Aorta (tissue), 4 donors: ENCODE data around the gene DOK1. TPM values are rescaled to one million over a fixed set of nuclear protein-coding genes. Genes with fewer than 3 reads are reported as not detected.

Experiments used
- polyA plus RNA-seq, 2 donors: library from polyadenylated mRNA; stranded (reverse); fragments of 200-250 nt; gene quantifications; one replicate each; pipeline ENCODE4 v1.2.3, GENCODE V29; 2013
- total RNA-seq, 2 donors: library from RNA; stranded (reverse); fragmentation: NEBNext Ultra II Directional; extraction: Animal tissue kit (Norgen Biotek cat#: 25700); gene quantifications; one replicate each; pipeline ENCODE4 v1.2.1, GENCODE V29; 2021
- donor health status: healthy with polysubstance abuse.
- donor health status: Bipolar disorder and iron deficiency.
- donor health status: DM: no; HTN: no; CAD: no.
- donor health status: DM: yes; HTN: yes; CAD: no.

DOK1 gene
- total and polyA plus RNA-seq, 4 donors, result 14.9 to 19.6 (median 17.3) TPM

Other genes with a start within 250 kb of the DOK1 start
- gene SLC4A5, start 211.3 kb upstream of the DOK1 start, total RNA-seq, result 1 to 10 TPM; 6.2 to 7.3 TPM
- 1 to 10 TPM in 1 of 2 donors, not detected in 1; 1.6 TPM for gene SLC4A5, start 211.3 kb upstream of the DOK1 start, polyA plus RNA-seq
- 100 to 1,000 TPM; 141 to 158 TPM for gene DCTN1, start 174.4 kb upstream of the DOK1 start, total RNA-seq
- gene DCTN1, start 174.4 kb upstream of the DOK1 start, polyA plus RNA-seq, result 100 to 1,000 TPM in 1 of 2 donors, 10 to 100 TPM in 1; 73.8 to 106 TPM
- 1 to 10 TPM; 1.4 to 3.1 TPM for gene C2orf81, start 133.1 kb upstream of the DOK1 start, total RNA-seq
- gene C2orf81, start 133.1 kb upstream of the DOK1 start, polyA plus RNA-seq, result 1 to 10 TPM; 1.3 to 4.5 TPM
- 10 to 100 TPM in 1 of 2 donors, 1 to 10 TPM in 1; 6.3 to 10.2 TPM for gene WDR54, start 133.0 kb upstream of the DOK1 start, total RNA-seq
- gene WDR54, start 133.0 kb upstream of the DOK1 start, polyA plus RNA-seq, result 10 to 100 TPM in 1 of 2 donors, 1 to 10 TPM in 1; 6.5 to 19.9 TPM
- 10 to 100 TPM; 11.7 to 27.7 TPM for gene RTKN, start 112.8 kb upstream of the DOK1 start, total RNA-seq
- gene RTKN, start 112.8 kb upstream of the DOK1 start, polyA plus RNA-seq, result 10 to 100 TPM; 10.3 to 19.5 TPM
- gene INO80B, start 99.6 kb upstream of the DOK1 start, total RNA-seq, result 10 to 100 TPM; 29.3 to 38.2 TPM
- gene INO80B, start 99.6 kb upstream of the DOK1 start, polyA plus RNA-seq, result 10 to 100 TPM; 18.2 to 60.9 TPM
- gene WBP1, start 96.3 kb upstream of the DOK1 start, total RNA-seq, result 10 to 100 TPM; 38.1 to 56.5 TPM
- 100 to 1,000 TPM in 1 of 2 donors, 10 to 100 TPM in 1; 59.2 to 149 TPM for gene WBP1, start 96.3 kb upstream of the DOK1 start, polyA plus RNA-seq
- 10 to 100 TPM; 33.4 to 45.1 TPM for gene MOGS, start 89.3 kb upstream of the DOK1 start, total RNA-seq
- 10 to 100 TPM; 13.8 to 36.2 TPM for gene MOGS, start 89.3 kb upstream of the DOK1 start, polyA plus RNA-seq
- 10 to 100 TPM; 56.6 to 63.1 TPM for gene MRPL53, start 82.0 kb upstream of the DOK1 start, total RNA-seq
- gene MRPL53, start 82.0 kb upstream of the DOK1 start, polyA plus RNA-seq, result 10 to 100 TPM; 55.1 to 55.8 TPM
- gene CCDC142, start 71.7 kb upstream of the DOK1 start, total RNA-seq, result 10 to 100 TPM; 16.1 to 26.0 TPM
- 1 to 10 TPM; 3.4 to 9.3 TPM for gene CCDC142, start 71.7 kb upstream of the DOK1 start, polyA plus RNA-seq
- 10 to 100 TPM; 19.2 to 29.5 TPM for gene TTC31, start 71.6 kb upstream of the DOK1 start, total RNA-seq
- 10 to 100 TPM in 1 of 2 donors, 1 to 10 TPM in 1; 4.0 to 18.4 TPM for gene TTC31, start 71.6 kb upstream of the DOK1 start, polyA plus RNA-seq
- gene LBX2, start 55.1 kb upstream of the DOK1 start, total RNA-seq, result under 1 TPM; 0.75 to 0.87 TPM
- 1 to 10 TPM in 1 of 2 donors, under 1 TPM in 1; 0.88 to 1.7 TPM for gene LBX2, start 55.1 kb upstream of the DOK1 start, polyA plus RNA-seq
- gene PCGF1, start 47.0 kb upstream of the DOK1 start, total RNA-seq, result 10 to 100 TPM; 13.3 to 15.9 TPM
- gene PCGF1, start 47.0 kb upstream of the DOK1 start, polyA plus RNA-seq, result 10 to 100 TPM in 1 of 2 donors, 1 to 10 TPM in 1; 8.0 to 17.5 TPM
- gene TLX2, start 40.3 kb upstream of the DOK1 start, total RNA-seq, result not detected
- gene TLX2, start 40.3 kb upstream of the DOK1 start, polyA plus RNA-seq, result not detected
- gene DQX1, start 28.5 kb upstream of the DOK1 start, total RNA-seq, result under 1 TPM in 1 of 2 donors, not detected in 1; 0.24 TPM
- 1 to 10 TPM in 1 of 2 donors, not detected in 1; 4.1 TPM for gene DQX1, start 28.5 kb upstream of the DOK1 start, polyA plus RNA-seq
- gene AUP1, start 25.0 kb upstream of the DOK1 start, total RNA-seq, result 10 to 100 TPM; 73.0 to 85.4 TPM
- 100 to 1,000 TPM in 1 of 2 donors, 10 to 100 TPM in 1; 49.5 to 279 TPM for gene AUP1, start 25.0 kb upstream of the DOK1 start, polyA plus RNA-seq
- gene HTRA2, start 24.8 kb upstream of the DOK1 start, total RNA-seq, result 10 to 100 TPM; 31.9 to 35.4 TPM
- 10 to 100 TPM; 27.4 to 46.9 TPM for gene HTRA2, start 24.8 kb upstream of the DOK1 start, polyA plus RNA-seq
- gene LOXL3, start 778 bp upstream of the DOK1 start, total RNA-seq, result 10 to 100 TPM; 18.9 to 27.1 TPM
- gene LOXL3, start 778 bp upstream of the DOK1 start, polyA plus RNA-seq, result 10 to 100 TPM in 1 of 2 donors, 1 to 10 TPM in 1; 6.4 to 16.9 TPM
- 1 to 10 TPM in 1 of 2 donors, not detected in 1; 1.3 TPM for gene M1AP, start 93.6 kb downstream of the DOK1 start, total RNA-seq
- not detected for gene M1AP, start 93.6 kb downstream of the DOK1 start, polyA plus RNA-seq
- 10 to 100 TPM in 1 of 2 donors, 1 to 10 TPM in 1; 7.7 to 10.8 TPM for gene SEMA4F, start 99.5 kb downstream of the DOK1 start, total RNA-seq
- gene SEMA4F, start 99.5 kb downstream of the DOK1 start, polyA plus RNA-seq, result 1 to 10 TPM; 1.4 to 6.7 TPM